HG02759 (cell line): ENCODE measurements around the gene MMP7.
A peak's percentile ranks its signal among the peaks of the same experiment; 100 is the strongest.

Source experiments
- ATAC-seq: cut with Tn5 transposase; IDR thresholded peaks from one replicate; pipeline ENCODE4 v1.9.1; 2021; ENCODE audit warnings: mild to moderate bottlenecking, moderate library complexity; ENCODE audit not compliant: unreplicated experiment

The MMP7 gene, protein sequence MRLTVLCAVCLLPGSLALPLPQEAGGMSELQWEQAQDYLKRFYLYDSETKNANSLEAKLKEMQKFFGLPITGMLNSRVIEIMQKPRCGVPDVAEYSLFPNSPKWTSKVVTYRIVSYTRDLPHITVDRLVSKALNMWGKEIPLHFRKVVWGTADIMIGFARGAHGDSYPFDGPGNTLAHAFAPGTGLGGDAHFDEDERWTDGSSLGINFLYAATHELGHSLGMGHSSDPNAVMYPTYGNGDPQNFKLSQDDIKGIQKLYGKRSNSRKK

DNA sequence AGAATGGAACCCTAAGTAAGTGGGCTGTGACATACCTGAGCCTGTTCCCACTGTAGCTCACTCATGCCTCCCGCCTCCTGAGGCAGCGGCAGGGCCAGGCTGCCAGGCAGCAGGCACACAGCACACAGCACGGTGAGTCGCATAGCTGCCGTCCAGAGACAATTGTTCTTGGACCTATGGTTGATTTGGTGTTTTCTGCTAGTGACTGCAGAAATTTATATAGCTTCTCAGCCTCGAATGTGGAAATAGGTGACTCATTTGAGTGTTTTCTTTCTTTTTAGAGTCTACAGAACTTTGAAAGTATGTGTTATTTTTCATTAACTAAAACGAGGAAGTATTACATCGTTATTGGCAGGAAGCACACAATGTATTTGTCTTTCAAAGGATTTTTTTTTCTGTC, at the start of gene MMP7:
MMP7 (minus strand) TSS at position 190 of the 400 bp plus-strand sequence; CDS start at position 143, 47 bp downstream.
- peak; percentile 71 for ATAC-seq

GRCh38 chr11:102577723-102578122, 47.2 kb upstream of the MMP7 start:
- no peak for ATAC-seq

GRCh38 chr11:102577182-102577581, 46.6 kb upstream of the MMP7 start:
- ATAC-seq, result peak; percentile 43

GRCh38 chr11:102576350-102576749, 45.8 kb upstream of the MMP7 start:
- no peak for ATAC-seq

- ATAC-seq, result no peak
These were observed 44.5 kb upstream of the MMP7 start for GRCh38 chr11:102575012-102575411.

DNA sequence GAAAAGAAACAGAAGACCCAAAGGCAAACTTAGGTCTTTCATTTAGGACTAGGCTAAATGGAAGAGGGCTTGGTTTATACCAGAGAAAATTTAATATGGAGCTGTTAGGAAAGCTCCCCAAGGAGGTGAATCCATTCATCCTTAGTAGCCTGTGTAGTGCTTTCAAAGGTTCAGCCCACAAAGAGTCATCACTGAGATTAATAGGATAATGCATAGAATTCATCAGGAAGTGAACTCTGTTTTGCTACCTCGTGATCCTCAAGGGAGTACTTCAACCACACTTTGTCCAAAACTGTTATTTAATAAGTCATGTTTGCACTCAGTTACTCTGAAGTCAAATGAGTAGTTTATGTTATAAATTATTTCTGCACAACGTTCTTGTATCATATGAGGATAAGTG, 43.3 kb upstream of the MMP7 start:
- ATAC-seq, result no peak

DNA sequence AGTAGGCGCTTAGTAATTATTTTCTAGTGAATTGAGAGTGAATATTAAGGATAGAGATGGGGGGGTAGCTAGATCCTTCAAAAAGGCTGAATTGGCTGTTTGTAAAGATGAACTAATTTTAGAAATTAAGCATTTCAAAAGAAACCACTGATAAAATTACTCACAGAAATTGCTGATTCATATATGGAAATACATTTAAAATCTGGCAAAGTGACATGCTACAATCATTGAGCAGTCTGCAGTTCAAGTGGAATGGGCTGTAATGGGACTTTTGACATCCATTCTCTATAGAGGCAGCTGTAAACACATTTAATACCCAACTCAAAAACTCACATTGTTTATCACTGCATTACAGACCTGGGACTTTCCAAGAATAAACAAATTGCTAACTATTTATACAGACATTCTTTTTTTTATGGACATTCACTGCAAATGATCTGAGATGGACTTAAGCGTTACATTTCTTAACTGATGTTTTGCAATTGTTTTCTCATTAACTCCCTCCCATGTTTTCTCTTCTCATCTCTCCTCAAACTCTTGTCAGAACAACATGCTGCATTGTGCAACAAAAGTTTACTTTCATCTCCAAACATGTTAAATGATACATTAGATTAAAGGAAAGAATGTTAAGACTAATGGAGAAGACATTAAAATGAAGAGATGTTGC, 42.1 kb upstream of the MMP7 start:
- no peak for ATAC-seq

- no peak for ATAC-seq
These were observed 38.3 kb upstream of the MMP7 start for GRCh38 chr11:102568851-102569250.

GRCh38 chr11:102566112-102566511, 35.6 kb upstream of the MMP7 start:
- no peak for ATAC-seq

DNA sequence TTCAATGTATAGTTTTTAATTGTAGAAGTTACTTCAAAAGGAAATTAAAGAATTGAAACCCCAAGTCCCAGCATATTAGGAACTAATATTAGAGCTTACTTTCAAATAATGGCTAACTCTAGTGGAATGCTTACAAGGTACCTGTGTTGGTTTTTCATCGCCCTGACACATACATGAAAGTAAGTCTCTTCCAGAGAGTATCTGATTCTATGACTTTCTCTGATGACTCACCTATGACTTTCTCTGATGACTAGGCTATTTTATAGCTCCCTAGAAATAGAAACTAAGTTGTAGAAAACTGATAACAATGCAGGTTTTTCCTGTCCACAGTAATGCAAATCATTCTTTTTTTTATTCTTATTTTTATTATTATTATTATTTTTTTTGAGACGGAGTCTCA, 33.6 kb upstream of the MMP7 start:
- peak; percentile 65 for ATAC-seq

DNA sequence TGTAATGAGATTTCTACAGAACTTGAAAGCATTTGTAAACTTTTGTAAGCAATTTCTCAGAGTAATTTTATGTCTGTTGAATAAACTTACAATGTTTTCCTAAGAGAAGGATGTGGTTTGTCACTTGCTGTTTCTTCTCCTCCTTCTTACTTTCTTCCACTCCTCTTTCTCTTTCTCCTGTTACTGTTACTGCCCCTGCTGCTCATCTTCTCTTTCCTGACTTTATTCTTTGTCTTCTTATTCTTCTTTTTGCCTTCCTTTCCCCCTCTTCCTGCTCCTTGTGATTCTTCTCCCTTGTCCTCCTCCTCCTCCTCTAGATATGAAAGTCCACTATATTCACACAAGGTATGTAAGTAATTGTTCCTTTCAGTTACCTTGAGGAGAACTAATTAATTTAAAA, 31.1 kb upstream of the MMP7 start:
- no peak for ATAC-seq

- ATAC-seq, result peak; percentile 68
These were observed 30.0 kb upstream of the MMP7 start for GRCh38 chr11:102560555-102561011.

DNA sequence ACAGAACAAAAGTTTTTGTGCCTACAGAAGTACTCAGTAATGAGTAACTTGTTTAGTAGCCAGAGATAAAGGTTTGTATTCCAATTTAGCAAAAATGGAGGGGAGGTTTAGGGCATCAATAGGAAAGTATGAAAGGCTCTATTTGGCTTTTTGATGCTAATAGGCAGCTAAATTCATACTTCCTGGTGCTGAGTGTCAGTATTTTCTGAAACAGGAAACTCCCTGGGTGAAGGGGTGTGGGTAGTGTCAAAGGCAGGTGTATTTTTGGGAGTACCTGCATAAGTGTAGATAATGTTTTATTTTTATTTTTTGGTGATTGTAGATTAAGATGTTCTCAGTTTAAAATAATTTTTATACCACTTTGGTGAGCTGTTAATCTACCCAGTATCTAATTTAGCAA, 29.3 kb upstream of the MMP7 start:
- peak; percentile 62 for ATAC-seq

GRCh38 chr11:102555091-102555490, 24.5 kb upstream of the MMP7 start:
- ATAC-seq, result no peak

- ATAC-seq, result peak; percentile 83
These were observed 23.3 kb upstream of the MMP7 start for GRCh38 chr11:102553835-102554282.

- no peak for ATAC-seq
These were observed 22.1 kb upstream of the MMP7 start for GRCh38 chr11:102552447-102553194.

DNA sequence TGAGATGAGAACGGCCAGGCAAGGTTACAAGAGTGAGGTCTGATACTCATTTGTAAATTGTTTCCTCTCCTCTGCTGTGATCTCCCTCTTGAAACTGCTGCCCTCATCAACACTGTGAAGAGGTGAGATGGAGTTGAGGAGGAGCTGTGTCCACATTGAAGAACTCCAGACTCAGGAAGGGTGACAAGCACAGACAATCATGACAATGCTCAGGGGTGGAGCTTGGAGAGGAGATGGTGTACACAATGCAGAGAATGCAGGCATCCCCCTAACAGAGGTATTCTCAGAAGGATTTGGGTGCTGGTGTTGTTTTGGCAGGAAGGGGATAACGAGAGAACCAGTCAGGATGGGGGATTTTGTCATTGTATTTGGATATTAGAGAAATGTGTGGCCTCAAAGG, 21.5 kb upstream of the MMP7 start:
- ATAC-seq, result no peak

DNA sequence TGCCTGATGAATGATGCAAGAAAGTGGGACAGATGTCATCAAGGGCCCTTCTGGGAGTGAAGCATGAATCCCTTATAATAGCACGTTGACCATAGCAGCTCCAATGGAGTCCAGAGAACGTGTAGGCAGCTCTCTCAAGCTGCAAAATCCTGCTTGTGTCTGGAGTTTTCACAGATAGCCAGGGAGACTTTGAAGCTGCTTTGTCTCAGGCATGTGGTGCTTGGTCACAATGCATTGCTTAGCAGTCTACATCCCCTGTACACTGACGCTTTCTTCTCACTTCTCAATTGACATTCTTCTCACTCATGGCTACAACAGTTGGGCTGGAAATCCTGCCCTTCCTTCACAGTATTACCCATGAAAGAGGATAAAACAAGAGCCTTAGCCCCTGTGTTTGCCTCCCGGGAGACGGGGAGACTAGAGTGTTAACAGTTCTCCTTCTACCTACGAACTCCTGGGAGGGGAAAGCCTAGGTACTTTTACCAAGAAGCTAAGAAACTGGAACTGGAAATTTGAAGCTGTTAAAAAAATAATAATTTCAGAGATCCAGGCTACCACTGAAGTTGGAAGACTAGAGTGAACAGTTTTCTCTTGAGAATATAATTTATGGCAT, 20.7 kb upstream of the MMP7 start:
- ATAC-seq, result no peak

- peak; percentile 85 for ATAC-seq
These were observed 16.4 kb upstream of the MMP7 start for GRCh38 chr11:102546923-102547471.

DNA sequence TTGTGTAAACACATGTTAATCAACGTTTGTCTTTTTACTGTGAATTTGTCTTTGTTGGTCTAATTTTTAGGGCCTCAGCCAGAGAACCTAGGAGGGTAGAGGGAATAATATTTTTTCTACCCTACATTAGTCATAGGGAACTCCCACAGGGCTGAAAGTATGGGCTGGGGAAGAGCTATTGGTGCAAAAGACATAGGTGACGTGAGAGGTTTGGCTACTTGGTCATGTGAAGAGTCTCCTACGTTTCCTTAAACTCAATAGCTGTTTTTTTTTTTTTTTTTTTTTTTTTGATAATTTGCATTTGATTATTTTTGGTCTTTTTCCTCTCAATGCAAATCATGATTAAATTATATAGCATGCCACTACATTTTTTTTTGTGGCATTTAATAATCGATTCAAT, 15.9 kb upstream of the MMP7 start:
- peak; percentile 67 for ATAC-seq

GRCh38 chr11:102545701-102546100, 15.2 kb upstream of the MMP7 start:
- ATAC-seq, result no peak
